ENCODE results near the gene MSL1.

DNA sequence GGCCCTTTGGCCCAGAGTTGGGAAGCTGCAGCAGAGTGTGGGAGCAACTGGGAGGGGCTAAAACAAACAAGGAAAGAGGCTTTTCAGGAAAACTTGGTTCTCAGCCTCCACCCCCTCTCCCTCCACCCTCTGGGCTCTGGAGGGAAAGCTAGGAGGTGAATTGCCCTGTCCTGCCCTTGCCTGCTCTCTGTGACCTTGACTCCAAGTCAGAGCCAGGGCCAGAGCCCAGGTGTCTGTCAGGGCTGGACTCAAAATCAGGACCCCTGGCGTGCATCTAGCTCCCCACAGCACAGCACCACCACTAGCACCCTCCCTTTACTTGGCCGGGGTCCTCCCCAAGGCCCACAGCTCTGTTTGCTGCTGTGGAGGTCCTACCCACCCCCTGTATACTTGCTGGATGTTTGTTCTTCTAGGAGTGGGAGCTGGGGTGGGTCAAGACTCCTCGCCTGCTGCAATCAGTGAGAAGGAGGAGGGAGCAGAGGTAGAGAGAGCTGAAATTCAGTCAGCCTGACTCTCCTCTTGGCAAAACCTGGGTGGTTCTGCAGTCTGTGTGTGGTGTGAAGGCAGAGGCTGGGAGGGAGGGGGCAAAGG lies 18.6 kb upstream of the MSL1 start:
- TF ChIP-seq, protein P1, sequence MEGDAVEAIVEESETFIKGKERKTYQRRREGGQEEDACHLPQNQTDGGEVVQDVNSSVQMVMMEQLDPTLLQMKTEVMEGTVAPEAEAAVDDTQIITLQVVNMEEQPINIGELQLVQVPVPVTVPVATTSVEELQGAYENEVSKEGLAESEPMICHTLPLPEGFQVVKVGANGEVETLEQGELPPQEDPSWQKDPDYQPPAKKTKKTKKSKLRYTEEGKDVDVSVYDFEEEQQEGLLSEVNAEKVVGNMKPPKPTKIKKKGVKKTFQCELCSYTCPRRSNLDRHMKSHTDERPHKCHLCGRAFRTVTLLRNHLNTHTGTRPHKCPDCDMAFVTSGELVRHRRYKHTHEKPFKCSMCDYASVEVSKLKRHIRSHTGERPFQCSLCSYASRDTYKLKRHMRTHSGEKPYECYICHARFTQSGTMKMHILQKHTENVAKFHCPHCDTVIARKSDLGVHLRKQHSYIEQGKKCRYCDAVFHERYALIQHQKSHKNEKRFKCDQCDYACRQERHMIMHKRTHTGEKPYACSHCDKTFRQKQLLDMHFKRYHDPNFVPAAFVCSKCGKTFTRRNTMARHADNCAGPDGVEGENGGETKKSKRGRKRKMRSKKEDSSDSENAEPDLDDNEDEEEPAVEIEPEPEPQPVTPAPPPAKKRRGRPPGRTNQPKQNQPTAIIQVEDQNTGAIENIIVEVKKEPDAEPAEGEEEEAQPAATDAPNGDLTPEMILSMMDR (IDR thresholded peaks at IDR 0.05; ENCODE audit: low read length) = no peak
- TF ChIP-seq EZH2 (IDR thresholded peaks at IDR 0.05; ENCODE audit: borderline replicate concordance, low read length) = no peak
